ENCODE data around the gene LYSMD1.

Gene LYSMD1

DNA sequence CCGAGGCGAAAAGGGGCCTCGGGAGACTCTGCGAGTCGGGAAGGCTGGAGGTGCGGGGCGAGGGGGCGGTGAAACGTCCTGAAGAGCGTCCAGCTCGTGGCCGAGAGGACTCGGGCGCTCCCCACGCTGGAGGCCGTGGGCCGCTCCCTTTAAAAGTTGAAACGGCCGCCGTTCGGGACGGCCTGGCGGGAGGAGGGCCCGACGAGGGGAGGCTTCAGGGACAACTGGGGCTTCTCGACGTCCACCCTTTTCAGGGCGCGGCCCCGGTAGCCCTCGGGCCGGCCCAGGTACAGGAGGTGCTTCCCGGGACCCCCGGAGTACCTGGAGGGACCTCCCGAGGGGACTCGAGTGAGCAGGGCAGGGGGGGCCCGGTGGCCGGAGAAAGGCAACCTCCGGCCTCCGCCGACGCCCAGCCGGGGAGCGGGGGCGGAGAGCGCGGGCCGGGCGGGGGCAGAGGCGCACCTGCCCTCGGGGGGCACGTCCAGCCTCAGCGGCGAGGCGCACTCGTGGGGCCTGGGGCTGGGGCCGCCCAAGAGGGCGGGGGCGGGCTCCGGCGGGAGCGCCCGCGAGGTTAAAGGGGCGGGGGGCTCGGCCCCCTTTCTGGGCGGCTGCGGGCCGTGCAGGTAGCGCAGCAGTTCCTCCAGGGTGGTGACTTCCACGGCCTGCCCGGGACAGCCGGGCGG, 33.2 kb downstream of the LYSMD1 start:
- TF ChIP-seq, protein P1, sequence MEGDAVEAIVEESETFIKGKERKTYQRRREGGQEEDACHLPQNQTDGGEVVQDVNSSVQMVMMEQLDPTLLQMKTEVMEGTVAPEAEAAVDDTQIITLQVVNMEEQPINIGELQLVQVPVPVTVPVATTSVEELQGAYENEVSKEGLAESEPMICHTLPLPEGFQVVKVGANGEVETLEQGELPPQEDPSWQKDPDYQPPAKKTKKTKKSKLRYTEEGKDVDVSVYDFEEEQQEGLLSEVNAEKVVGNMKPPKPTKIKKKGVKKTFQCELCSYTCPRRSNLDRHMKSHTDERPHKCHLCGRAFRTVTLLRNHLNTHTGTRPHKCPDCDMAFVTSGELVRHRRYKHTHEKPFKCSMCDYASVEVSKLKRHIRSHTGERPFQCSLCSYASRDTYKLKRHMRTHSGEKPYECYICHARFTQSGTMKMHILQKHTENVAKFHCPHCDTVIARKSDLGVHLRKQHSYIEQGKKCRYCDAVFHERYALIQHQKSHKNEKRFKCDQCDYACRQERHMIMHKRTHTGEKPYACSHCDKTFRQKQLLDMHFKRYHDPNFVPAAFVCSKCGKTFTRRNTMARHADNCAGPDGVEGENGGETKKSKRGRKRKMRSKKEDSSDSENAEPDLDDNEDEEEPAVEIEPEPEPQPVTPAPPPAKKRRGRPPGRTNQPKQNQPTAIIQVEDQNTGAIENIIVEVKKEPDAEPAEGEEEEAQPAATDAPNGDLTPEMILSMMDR (IDR thresholded peaks at IDR 0.05; ENCODE audit: extremely low read depth, insufficient read depth, missing control alignments) = no peak
- in situ Hi-C loops (cut with MboI; ENCODE audit: low pct_unique_long_range_greater_than_20kb, low sequenced_read_pairs, unreplicated experiment) = no loop called here
- no peak for DNase-seq (ENCODE audit: low spot score)

DNA sequence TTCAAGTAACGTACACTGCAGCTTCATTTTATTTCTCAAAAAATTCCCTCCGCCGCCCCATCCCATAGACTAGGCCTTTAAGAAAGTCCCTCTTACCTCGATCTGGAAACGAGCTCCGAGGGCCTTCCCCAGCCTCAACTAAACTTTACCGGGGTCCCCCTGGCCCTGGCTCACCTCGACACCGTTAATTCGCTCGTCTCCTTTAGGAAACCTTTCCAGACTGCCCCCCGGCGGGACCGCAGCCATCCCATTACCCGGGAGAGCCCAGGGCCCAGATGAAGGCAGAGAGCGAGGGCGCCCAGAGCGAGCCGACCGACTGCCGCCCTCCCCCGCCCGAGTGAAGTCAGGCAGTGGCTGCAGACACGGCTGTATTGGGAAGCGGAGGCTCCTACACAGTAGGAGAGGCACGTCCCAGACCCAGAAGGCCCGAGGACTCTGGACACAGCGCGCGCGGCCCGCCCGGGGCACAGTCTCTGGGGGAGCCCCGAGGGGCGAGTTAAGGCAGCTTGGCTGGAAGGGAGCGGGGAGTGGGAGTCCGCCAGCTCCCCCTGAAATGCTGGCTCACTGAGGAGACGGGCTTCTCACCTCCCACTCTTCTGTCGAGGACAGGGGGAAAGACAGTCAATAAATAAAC, 33.9 kb downstream of the LYSMD1 start:
- DNase-seq (ENCODE audit: low spot score) = no peak
- in situ Hi-C loops (cut with MboI; ENCODE audit: low pct_unique_long_range_greater_than_20kb, low sequenced_read_pairs, unreplicated experiment) = no loop called here
- TF ChIP-seq, protein P1 (IDR thresholded peaks at IDR 0.05; ENCODE audit: extremely low read depth, insufficient read depth, missing control alignments) = no peak

DNA sequence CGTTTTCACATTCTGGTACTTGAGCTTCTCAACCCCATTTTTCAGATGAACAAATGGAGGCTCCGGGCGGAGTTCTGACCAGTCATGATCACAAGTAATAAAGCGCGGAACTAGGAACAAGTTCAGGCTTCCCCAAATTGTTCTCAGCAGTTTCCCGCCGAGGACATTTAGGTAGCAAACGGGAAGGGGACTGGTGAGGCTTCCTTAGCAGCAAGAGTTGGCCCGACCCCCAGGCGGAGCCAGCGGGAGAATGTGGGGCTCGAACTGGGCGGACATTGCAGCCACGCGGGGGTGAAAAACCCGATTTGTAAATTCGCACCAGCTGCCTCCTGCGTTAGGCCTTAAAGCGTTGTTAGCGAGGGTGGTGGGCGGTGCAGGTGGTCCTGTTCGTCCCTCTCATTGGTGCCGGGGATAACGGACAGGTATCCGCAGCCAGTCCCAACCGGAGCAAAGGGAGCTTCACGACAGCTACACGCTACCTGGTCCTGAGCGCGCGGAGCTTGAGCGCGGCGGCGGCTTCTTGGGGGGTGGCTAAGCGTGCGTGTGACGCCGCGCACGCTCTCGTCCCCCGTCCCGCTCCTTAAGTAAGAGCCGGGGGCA, 34.6 kb downstream of the LYSMD1 start:
- in situ Hi-C loops (cut with MboI; ENCODE audit: low pct_unique_long_range_greater_than_20kb, low sequenced_read_pairs, unreplicated experiment) = no loop called here
- peak; percentile 93 for DNase-seq (ENCODE audit: low spot score)
- TF ChIP-seq, protein P1 (IDR thresholded peaks at IDR 0.05; ENCODE audit: extremely low read depth, insufficient read depth, missing control alignments) = no peak

- in situ Hi-C loops (cut with MboI; ENCODE audit: low pct_unique_long_range_greater_than_20kb, low sequenced_read_pairs, unreplicated experiment) = no loop called here
- TF ChIP-seq, protein P1 (IDR thresholded peaks at IDR 0.05; ENCODE audit: extremely low read depth, insufficient read depth, missing control alignments) = no peak
- DNase-seq (ENCODE audit: low spot score) = no peak
These were observed 36.9 kb downstream of the LYSMD1 start for GRCh38 chr1:151128800-151129199.

- in situ Hi-C loops (cut with MboI; ENCODE audit: low pct_unique_long_range_greater_than_20kb, low sequenced_read_pairs, unreplicated experiment) = no loop called here
These were observed 40.8 kb downstream of the LYSMD1 start for GRCh38 chr1:151124763-151125403.

DNA sequence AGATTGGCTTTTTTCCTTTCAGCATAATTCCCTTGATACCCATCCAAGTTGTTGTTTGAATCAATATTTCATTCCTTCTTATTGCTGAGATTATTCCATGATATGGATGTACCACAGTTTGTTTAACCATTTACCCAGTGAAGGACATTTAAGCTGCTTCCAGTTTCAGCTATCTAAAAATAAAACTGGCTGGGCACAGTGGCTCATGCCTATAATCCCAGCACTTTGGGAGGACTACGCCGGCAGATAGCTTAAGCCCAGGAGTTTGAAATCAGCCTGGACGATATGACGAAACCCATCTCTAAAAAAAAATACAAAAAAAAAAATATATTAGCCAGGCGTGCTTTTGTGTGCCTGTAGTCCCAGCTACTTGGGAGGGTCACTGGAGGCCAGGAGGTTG, 51.8 kb downstream of the LYSMD1 start:
- DNase-seq (ENCODE audit: low spot score) = no peak
- in situ Hi-C loops (cut with MboI; ENCODE audit: low pct_unique_long_range_greater_than_20kb, low sequenced_read_pairs, unreplicated experiment) = no loop called here
- TF ChIP-seq, protein P1 (IDR thresholded peaks at IDR 0.05; ENCODE audit: extremely low read depth, insufficient read depth, missing control alignments) = no peak

More at GRCh38 chr1:151124763-151125403, 40.8 kb downstream of the LYSMD1 start:
- DNase-seq (ENCODE audit: low spot score) = no peak
- TF ChIP-seq, protein P1 (IDR thresholded peaks at IDR 0.05; ENCODE audit: extremely low read depth, insufficient read depth, missing control alignments) = no peak
